DMS 273 (cell line): ENCODE measurements around the gene VPS45.
A peak's percentile ranks its signal among the peaks of the same experiment; 100 is the strongest.

Experiments used
- DNase-seq: peaks from one replicate; lab custom pipeline; 2025; ENCODE audit not compliant: unreplicated experiment; lab: John Stamatoyannopoulos, UW

VPS45 gene

DNA sequence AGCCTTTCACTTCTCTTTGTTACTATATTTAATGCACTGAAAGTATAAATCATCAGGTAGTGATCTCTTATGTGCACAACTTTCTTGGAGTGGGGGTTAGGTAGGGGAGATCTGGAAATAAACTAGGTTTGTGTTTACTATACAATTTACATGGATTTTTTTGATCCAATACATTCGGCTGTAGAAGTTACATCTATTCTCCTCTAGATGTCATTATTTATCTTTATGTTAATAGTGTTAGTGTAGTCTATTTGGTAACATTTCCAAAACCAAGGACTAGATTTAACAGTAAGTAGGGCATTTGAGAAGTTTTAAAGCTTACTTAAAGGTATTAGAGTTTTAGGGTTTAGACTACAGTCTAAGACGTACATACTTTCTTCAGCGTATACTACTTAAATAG is 5.4 kb downstream of the VPS45 start:
- peak; percentile 41 for DNase-seq

DNA sequence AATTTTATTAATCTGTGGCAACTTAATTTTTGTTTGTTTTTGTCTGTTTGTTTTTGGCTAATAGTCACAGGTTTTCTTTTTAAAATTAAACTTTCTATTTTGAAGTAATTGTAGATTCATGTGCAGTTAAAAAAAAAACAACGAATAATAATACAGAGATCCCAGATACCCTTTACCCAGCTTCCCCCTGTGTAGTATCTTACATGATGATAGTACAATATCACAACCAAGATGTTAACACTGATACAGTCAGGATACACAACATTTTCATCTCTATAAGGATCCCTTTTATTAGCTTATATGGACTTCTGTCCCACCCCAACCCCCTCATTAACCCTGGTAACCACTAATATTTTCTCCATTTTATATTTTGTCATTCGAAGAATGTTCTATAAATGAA is 5.9 kb downstream of the VPS45 start:
- no peak for DNase-seq

DNA sequence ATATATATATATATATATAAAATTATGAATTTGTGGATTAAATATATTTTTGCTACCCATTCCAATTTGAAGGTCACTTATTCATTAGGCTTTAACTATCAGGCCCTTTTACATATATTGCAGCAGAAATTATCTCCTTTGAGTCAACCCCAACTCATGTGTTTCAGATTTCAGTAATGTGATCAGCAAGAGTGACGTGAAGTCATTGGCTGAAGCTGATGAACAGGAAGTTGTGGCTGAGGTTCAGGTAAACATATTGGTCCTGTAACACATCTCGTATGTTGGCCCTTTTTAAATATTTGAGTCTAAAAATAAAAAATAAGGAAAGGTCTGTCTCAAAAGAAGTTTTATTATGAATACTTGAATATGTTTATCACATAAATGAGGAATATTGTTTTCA is 8.5 kb downstream of the VPS45 start:
- DNase-seq: no peak

DNA sequence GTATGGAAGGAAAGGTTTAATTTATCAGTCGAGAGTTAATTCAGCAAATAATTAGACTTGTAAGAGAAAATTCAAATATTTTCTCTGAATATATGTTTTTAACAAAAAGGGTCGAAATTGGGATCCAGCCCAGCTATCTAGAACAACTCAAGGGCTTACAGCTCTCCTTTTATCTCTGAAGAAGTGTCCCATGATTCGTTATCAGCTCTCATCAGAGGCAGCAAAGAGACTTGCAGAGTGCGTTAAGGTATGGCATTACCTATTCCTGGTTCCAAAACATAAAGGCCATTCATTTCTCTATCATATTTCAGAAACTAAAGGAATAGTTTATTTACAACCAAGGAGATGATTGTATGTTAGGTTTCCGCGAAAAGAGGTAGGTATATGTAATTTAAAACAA is 9.4 kb downstream of the VPS45 start:
- no peak for DNase-seq

DNA sequence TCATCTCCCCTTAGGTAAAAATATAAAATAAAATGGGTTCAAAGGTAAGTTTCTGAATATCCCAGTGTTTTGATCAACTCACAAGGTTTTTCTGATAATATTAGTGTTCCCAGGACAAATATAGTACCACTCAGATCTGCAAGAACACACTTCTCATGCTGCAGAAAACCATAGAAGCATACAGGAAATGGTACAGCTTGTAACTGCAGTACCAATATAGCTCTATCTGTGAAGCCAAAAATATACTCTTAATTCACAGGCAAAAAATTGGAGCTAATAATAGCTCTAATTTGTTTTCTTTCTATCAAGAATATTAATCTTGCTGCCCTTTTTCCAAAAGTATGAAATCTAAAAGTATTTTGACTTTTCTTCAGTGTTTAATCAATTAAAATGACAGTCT is 13.2 kb downstream of the VPS45 start:
- DNase-seq: no peak

DNA sequence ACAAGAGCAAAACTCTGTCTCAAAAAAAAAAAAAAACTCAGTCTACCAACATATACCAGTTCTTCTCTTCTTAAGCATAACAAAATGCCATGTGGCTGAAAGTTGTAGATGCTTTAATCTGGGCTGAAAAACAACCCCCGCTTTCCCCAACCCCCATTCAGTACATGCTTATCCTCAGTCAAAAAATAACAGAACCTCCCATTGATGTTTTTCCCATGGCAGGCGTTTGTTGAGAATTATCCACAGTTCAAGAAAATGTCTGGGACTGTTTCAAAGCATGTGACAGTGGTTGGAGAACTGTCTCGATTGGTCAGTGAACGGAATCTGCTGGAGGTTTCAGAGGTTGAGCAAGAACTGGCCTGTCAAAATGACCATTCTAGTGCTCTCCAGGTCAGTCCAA is 14.9 kb downstream of the VPS45 start:
- DNase-seq: no peak

DNA sequence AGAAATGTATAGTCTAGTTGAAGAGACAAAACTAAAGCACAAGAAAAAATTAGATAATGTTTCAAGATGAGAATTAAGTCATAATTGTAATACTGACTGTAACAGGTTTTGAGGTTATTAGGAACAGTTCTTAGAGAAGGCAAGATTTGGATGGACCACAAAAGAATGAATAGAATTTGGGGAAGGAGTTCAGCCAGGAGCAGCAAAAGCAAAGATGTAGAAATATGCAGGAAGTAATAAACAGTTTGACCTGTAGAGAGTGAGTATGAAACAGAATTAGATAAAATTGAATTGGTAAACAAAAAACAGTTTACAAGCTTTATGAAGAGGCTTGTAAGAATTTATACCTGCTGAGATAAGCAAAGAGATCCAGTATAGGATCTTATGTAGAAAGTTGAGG is 16.3 kb downstream of the VPS45 start:
- no peak for DNase-seq

DNA sequence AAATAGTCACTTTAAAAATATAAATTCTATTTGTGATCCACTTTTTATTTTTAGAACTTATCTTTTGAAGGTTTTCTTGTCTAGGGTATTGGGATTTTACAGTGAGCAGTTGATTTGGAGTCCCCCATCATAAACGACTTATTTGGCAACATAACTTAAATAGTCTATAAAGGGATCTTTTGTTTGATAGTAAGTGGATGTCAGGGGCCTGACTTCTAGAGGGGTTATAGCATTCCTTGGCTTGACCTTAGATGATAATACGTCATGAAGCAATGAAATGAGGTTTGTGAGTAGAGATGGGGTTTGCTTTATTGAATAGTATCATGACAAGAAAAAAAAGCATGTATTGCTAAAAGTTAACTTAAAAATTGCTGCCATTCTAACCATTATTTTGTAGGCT is 17.8 kb downstream of the VPS45 start:
- DNase-seq: no peak

DNA sequence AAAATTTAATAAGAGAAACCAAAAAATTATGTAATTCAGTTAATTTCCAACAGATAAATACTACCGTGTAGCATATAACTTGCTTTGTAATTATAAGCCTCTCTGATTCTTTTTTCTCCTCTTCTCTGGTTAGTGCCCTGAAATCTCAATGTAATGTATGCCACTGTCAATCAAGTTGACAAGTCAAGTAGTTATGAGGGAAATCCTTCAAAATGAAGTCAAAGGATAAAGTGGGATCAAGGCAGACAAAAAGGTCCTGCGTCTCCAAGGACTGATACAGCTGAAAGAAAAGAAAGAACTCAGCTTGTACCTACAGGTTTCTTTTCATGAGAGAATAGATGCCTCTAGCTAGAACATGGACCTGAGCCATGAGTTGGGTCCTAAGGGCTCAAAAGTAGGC is 19.8 kb downstream of the VPS45 start:
- DNase-seq: no peak

DNA sequence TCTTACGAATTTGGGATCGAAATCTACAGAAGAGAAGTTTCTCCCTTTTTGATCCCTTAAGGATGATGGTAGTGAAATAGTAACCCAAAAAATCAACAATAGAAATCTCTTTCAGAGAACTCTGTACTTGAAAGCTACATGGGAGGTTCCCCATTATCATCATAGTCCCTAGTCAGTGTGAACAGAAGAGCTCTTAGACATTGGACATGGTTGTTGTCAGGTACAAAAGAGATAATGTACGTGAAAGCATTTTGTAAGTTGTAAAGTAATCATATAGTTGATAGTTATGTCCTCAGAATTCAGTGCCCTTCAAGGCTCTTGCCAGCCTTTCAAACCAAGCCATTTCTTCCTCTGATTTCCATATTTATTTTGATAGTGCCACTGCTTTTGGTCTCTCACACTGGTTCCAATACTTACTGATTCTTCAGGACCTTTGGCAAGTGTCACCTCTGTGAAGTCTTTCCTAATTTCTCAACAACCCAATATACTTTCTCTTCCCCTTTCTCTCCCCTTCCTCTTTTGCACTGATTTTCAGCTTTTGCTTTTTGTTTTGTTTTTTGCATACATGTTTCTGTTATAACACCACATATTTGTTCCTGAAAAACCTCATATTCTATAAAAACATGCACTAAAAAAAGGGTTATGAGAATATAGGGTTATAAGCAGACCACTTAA is 22.4 kb downstream of the VPS45 start:
- no peak for DNase-seq

DNA sequence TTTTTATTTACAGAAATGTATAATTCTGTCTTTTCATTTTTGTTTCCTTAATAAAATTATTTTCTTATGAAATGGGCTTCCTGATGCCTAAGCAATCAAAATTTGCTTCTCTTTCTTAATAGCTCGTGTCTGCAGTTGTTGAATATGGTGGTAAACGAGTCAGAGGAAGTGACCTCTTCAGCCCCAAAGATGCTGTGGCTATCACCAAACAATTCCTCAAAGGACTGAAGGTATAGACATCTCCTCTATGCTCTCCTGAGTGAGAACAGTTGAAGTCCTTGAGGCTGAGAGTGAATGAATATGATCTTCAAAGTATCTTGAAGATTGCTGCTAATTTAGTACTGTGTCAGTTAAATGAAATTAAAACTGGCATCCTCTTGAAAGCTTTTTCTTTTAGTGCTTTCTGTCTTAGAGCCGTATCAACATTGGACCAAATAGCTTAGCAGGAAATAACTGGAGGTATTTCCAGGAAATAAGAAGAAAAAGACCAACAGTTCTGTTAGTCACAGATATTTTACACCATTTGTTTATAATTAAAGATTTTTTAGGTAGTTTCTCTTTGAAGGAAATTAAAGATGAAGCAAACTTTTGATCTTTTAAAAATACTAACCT is 24.7 kb downstream of the VPS45 start:
- DNase-seq: no peak

DNA sequence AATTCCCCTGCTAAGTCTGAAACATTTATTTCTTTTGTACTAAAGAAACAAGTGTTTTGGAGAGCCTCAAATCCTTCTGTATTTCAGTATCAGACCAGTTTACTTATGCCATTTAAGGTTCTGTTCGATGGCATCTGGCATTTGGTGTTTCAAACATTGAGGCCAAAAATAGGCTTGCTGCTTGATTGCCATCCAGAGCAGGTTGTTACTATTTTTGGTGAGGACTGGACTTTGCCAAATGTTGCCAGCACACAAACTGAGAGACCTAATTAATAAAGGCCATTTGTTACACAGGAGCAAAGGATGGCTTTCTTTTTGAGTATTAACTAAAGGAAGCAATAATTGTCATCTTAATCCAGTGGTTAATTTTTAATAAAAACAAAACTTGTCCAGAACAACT is 26.2 kb downstream of the VPS45 start:
- peak; percentile 84 for DNase-seq

DNA sequence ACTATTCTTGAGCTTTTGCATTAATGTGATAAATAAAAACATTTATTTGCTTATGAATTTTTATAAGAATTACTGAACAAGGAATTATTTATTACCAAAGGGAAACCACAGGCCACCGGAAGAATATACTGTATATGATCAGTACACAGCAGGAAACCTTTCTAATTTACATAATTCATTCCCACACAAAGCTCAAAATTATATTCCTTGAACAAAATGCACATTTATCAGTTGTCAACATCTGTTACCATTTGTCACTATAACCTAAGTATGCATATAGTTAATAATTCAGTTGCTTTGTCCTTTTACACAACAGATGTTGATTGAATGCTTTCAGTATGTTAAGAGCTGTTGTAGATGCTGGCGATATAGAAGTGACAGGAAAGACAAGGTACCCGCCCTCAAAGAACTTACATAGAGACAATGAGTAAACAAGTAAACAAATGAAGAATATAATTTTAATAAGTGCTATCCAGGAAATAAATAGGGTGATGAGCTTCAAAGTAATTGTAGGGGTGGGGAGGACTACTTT is 27.2 kb downstream of the VPS45 start:
- peak; percentile 16 for DNase-seq

DNA sequence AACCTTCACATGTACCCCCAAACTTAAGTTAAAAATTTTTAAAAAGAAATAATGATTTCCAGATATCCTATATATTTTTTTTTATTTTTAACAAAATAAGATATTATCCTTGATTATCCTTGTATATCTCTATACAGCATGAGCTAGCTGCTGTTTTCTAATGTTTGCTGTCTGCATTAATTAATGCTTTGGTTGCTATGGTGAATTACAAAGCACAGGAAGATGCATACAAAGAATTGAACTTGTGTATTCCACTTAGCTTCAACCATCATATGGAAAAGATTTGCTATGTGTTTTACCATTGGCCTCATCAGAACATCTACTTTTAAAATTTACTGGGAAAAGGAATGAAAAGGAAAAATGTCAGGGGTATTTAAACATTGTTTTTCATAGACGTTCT is 35.4 kb downstream of the VPS45 start:
- DNase-seq: no peak

DNA sequence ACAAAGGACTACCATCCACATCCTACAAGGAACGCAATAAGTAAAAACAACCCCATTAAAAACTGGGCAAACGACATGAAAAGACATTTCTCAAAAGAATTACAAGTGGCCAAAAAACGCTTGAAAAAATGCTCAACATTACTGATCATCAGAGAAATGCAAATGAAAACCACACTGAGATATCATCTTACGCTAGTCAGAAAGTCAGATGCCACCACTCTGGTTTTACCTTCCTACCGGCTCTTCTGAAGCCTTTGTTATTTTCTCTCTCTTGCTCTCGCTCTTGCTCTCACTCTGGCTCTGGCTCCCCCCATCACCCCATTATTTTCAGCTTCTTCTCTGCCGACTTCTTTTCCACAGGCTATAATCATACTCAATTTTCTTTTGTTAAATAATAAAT is 38.8 kb downstream of the VPS45 start:
- DNase-seq: peak; percentile 10

DNA sequence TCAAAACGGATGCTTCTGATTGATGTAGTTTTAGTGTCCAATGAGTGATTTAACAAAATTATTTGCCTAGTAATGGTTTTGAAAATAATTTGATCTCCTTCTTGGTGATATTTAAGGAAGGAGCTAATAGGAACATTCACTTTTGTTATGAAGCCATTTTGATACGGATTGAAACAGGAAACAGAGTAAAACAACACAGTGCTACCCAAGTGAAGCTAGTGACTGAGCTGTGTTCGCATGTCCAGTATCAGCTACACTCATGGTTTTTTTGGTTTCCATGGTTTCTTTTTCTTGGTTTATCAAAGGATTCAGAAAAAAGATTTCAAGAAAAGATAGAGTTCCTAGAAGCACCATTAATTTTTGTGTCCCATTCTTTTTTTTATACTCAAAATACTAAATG is 42.0 kb downstream of the VPS45 start:
- DNase-seq: no peak

DNA sequence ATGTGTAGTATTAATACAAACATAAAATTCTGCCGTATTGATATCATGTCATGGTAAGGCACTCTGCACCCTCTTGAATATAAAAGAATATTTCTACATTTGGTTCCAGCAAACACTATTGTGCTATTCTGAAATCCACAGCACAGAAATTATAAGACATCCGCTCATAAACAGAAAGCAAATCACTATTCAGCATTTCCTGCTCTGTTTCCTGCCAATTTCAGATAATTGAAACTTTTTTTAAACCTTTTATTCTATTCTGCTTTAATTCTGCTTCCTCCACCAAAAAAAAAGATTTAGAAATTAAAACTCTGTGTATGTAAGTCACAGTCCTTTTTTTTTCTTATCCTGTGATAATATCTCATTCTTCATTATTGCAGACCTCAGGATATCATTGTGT is 42.5 kb downstream of the VPS45 start:
- no peak for DNase-seq

DNA sequence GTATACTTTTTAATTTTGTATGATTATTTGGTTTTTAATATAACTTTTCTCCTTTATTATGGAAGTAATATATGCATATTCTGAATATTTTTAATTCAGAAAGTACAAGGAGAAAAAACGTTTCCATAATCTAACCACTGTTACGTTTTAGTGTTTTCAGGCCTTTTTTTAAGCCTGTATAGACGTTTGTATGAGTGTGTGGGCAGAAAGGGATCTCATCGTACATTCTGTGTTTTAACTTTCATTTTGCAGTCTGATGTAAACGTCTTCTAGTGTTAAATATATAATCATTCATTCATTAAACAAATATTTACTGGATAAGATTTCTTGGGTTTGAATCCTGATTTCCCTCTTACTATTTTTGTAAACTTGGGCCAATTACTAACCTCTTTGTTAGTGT is 44.1 kb downstream of the VPS45 start:
- DNase-seq: no peak

DNA sequence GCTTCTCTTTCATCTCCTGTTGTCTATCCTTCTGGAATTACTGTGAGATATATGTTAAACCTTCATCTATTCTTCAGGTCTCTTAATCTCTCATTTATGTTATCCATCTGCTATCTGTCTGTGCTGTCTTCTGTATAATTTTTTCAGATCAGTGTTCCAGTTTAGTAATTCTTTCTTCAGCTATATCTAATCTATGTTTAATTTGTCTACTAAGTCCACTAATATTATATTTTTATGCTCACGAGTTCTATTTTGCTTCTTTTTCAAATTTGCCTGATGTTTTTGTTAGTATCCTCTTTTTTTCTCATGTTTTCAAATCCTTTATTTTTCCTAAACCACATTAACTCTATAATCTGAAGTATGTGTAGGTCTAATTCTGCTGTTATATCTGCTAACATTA is 47.5 kb downstream of the VPS45 start:
- no peak for DNase-seq

DNA sequence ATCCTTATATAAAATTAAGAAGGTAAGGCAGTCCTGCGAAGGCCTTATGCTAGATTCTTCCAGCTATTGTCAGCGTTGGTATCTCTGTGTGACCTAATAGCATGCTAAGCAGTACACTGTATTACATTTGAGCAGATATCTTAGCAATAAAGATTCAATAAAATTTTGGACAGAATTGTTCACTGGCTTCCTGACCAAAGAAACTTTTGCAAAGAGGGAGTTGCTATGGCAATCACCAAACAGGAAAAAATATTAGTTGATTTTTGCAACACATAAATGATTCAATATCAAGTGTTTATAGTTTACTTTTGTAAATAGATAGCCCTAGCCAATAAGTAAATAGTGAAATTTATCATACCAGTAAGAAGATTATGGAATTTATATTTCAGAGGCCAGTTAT is 51.1 kb downstream of the VPS45 start:
- DNase-seq: no peak

DNA sequence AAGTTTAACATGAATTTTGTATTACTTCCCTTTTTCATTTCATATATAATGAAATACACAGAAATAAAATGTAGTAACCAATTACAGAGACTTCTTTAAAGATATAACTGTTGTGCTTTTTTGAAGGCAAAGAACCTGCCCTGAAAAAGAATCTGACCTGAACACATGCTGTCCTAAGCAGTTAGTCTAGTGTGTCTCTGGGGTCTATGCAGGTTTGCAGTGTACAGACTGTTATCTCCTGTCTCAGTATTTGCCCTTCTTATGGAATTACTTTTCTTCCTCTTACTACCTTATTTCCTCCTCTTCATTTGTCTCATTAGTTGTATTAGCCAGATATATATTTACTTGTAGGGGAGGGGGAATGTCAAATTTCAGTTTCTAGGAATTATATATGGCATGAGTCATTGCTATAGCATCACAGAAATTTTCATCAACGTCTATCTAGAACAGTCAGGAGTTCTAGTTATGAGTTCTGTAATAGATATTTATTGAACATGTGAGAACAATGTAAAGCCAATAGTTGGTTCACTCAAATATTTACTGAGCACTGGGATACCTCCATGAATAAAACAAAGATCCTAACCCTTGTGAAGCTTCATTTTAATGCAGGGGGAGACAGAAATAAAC is 53.8 kb downstream of the VPS45 start:
- DNase-seq: no peak

DNA sequence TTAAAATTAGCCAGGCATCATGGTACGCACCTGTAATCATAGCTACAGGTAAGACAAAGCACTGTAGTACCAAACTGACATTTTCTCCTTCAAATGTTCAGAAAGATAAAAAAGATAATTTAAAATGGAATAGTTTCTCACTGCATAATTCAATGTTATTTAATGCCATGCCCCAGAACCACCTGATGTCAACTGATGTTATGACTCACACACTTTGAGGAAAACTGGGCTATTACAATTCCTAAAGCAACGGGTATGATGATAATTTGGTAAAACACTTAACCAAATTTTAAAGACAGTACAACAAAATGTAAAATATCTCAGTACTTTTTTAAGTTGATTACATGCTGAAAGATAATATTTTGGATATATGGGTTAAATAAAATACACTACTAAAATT is 59.2 kb downstream of the VPS45 start:
- no peak for DNase-seq

DNA sequence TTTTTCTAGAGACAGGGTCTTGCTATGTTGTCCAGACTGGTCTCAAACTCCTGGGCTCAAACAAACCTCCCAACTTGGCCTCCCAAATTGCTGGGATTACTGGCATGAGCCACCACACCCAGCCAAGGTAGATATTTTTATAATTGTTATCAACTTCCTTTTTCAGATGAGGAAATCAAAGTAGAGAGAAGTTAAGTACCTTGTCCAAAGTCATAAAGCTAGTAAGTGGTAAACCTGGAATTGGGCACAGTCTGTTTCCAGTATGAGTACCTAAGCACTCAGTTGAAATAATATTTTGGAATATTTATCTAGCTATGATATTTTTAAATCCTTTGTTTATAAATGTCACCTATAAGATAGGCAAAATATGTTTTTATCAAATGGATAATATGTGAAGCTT is 59.9 kb downstream of the VPS45 start:
- DNase-seq: no peak
